GM23248 (cell line): ENCODE data around the gene GNAI2.

Experiments
- EZH2 ChIP-seq: fragments of 200-600 bp; sonication (generic); IDR thresholded peaks from 2 replicates; pipeline ENCODE4 v1.6.1; 2018; ENCODE audit warnings: antibody characterized with exemption, mild to moderate bottlenecking; ENCODE audit not compliant: insufficient read depth, poor library complexity, severe bottlenecking
- EZH2phosphoT487 ChIP-seq: fragments of 200-600 bp; sonication (generic); IDR thresholded peaks from 2 replicates; pipeline ENCODE4 v1.6.1; 2018; ENCODE audit warnings: antibody characterized with exemption, moderate library complexity, mild to moderate bottlenecking, low read depth; ENCODE audit not compliant: insufficient read depth

GRCh38 chr3:50260942-50261441 lies 25.0 kb downstream of the GNAI2 start:
- TF ChIP-seq EZH2phosphoT487, result no peak
- no peak for TF ChIP-seq EZH2
